Mucosa of stomach (tissue), 1 donor: Measurements from ENCODE around the gene JAKMIP1.

Experiments
- H3K27me3 ChIP-seq: one replicate; pipeline ENCODE4 v1.7.0; 2013; ENCODE audit warnings: mild to moderate bottlenecking, low read length; ENCODE audit not compliant: control insufficient read depth, insufficient read depth
- H3K36me3 ChIP-seq: one replicate; pipeline ENCODE4 v1.7.0; 2013; ENCODE audit warnings: low read length; ENCODE audit not compliant: control insufficient read depth, insufficient read depth
- H3K4me1 ChIP-seq: one replicate; pipeline ENCODE4 v1.7.0; 2013; ENCODE audit warnings: mild to moderate bottlenecking, low read length; ENCODE audit not compliant: control insufficient read depth, insufficient read depth
- H3K4me3 ChIP-seq: one replicate; pipeline ENCODE4 v1.7.0; 2013; ENCODE audit warnings: low read length
- H3K9ac ChIP-seq: one replicate; pipeline ENCODE4 v1.7.0; 2013; ENCODE audit warnings: mild to moderate bottlenecking, low read length, moderate library complexity
- H3K9me3 ChIP-seq: one replicate; pipeline ENCODE4 v1.7.0; 2013; ENCODE audit warnings: mild to moderate bottlenecking, low read length, moderate library complexity; ENCODE audit not compliant: control insufficient read depth
- donor health status: Pancreatic carcinoma.

JAKMIP1 gene

DNA sequence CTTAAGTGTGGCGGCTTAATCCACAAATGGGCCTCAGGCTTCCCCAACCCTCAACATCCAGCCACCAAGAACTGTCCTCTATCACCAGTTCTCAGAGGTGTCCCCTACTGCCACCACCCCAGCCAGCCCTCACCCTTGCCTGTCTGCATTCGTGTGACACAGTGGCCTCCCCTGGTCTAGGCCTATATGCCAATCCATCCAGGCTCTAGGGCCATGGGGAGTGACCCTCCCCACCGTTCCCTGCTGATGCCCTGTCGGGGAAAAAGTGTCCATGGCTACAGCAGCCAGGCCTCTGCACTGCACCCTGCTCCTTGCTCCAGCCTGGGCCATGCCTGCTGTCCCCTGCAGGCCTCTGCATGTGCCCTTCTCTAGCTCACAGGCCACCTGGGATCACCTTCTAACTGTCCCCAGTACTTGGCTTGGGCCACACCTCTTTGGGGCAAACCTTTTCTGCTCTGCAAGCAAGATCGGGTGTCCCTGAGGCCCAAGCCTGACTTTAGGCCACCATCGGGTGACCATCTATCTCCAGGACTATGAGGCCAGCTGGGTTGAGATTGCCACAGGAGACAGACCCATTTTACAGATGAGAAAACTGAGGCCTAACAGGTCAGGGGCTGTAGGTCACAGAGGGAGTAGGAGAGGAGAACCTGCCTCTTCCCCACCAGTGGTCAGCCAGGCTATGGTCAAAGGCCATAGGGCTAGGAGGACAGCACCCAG is 75.8 kb downstream of the JAKMIP1 start:
- Histone ChIP-seq H3K4me1 (no peaks in the 10 kb centered on the region), H3K27me3 (no peaks in the 10 kb centered on the region), H3K9me3 (no peaks in the 10 kb centered on the region), H3K36me3 (no peaks in the 10 kb centered on the region), H3K9ac (no peak overlapping the region), H3K4me3 (no peak overlapping the region)

DNA sequence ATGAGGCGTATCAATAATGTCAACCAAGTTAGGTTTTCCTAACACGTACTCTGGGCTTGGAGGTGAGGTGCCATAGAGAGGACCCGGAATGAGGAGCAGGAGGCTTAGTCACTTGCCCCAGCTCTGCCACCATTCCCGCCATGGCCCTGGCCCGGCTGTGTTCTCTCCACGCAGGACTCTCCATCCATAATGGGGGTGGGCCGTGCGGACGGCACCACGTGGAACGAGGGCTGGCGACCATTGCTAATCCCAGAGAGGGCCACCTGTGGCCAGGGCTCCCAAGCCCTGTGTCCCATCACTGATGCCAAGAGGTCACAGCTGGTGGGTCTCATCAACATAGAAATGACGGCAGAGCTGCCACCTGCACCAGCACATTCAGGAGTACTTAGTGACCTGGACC is 76.4 kb downstream of the JAKMIP1 start:
- Histone ChIP-seq H3K9ac (no peak overlapping the region), H3K36me3 (no peaks in the 10 kb centered on the region), H3K9me3 (no peaks in the 10 kb centered on the region), H3K4me1 (no peaks in the 10 kb centered on the region), H3K27me3 (no peaks in the 10 kb centered on the region), H3K4me3 (no peak overlapping the region)

DNA sequence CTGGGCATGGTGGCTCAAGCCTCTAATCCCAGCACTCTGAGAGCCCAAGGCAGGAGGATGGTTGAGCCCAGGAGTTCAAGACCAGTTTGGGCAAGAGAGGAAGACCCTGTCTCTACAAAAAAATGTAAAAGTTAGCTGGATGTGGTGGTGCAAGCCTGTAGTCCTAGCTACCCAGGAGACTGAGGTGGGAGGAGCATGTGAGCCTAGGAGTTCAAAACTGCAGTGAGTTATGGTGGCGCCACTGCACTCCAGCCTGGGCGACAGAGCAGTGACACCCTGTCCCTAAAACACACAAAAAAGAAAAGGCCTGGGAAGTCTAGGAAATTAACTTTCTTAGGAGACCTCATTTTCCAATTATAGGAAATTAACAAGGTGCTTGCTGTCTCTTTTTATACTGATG is 76.8 kb downstream of the JAKMIP1 start:
- Histone ChIP-seq H3K36me3 (no peaks in the 10 kb centered on the region), H3K4me3 (no peak overlapping the region), H3K27me3 (no peaks in the 10 kb centered on the region), H3K9ac (no peak overlapping the region), H3K9me3 (no peaks in the 10 kb centered on the region), H3K4me1 (no peaks in the 10 kb centered on the region)

DNA sequence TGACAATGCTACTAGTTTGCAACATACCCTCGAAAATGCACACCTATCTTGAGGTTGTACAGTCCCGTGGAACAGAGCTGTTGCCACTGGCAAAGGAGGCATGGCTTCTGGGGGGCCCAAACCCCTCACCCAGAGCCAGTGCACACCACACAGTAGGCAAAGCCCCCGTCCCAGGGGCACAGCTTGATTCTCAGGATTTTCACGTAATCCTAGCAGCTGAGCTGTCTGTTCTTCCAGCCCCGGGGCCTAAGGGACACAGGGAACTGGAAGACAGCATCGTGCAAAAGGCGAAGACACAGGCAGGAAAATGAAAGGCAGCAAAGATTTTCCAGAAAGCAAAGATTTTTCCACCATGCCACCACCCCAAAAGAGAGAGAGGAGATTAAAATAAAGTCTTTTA is 77.2 kb downstream of the JAKMIP1 start:
- Histone ChIP-seq H3K4me1 (no peaks in the 10 kb centered on the region), H3K9ac (no peak overlapping the region), H3K27me3 (no peaks in the 10 kb centered on the region), H3K9me3 (no peaks in the 10 kb centered on the region), H3K4me3 (no peak overlapping the region), H3K36me3 (no peaks in the 10 kb centered on the region)

DNA sequence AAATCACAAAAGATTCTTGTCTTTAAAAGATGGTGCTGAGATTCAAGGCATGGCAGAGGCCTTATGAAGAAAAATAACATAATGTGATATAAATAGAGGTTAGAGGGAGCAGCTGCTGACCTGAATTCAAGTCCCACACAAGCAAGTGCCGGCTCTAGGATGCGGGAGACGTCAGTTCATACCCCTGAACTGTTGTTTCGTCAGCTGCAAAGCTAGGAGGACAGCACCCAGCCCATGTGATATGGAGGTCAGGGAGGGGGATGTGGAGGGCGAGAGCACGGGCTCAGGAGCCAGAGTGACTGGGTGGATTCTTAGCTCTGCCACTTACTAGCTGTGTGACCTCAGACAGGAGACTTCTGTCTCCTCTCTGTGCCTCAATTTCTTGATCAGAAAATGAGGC is 77.9 kb downstream of the JAKMIP1 start:
- Histone ChIP-seq H3K4me1 (no peaks in the 10 kb centered on the region), H3K27me3 (no peaks in the 10 kb centered on the region), H3K4me3 (no peak overlapping the region)

DNA sequence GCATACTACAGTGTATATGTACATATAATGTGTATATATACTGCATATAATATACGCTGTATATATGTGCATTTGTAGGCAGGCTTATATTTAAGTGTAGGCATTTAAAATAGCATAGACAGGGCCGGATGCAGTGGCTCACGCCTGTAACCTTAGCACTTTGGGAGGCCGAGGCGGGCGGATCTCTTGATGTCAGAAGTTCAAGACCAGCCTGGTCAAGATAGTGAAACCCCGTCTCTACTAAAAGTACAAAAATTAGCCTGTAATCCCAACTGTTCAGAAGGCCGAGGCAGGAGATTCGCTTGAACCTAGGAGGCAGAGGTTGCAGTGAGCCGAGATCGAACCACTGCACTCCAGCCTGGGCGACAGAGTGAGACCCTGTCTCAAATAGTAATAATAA is 78.4 kb downstream of the JAKMIP1 start:
- H3K9ac ChIP-seq = no peak overlapping the region
- no peaks in the 10 kb centered on the region for H3K9me3 ChIP-seq
- H3K27me3 ChIP-seq = no peaks in the 10 kb centered on the region
- no peaks in the 10 kb centered on the region for H3K36me3 ChIP-seq
- H3K4me1 ChIP-seq = no peaks in the 10 kb centered on the region
- no peak overlapping the region for H3K4me3 ChIP-seq

More for the DNA sequence above, 77.9 kb downstream of the JAKMIP1 start:
- no peaks in the 10 kb centered on the region for H3K36me3 ChIP-seq
- H3K9ac ChIP-seq = no peak overlapping the region
- no peaks in the 10 kb centered on the region for H3K9me3 ChIP-seq

DNA sequence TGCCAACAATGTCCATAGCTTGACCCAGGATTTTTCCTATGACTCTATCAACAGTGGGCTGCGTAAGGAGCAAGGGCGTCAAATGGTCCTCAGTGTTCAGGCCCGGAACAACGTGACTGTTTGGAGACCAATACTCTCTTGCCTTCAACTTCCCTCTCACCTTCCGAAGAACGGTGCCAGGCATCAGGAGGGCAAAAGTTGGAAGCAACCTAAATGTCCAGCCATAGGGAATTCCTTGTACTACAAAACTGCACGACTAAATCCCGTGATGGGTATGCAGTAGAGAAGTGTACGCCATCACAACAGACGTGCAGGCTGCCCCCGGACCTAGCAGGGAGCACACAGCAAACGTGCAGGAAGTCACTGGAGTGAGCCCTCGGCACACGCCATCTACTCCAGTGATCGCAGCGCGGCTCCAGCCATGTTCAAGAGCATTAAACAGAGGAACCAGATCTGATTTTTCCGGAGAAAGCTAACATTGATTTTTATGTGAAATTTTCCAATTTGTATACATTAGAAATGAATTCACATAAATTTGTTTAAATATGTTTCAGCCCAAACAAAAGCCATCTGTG is 79.0 kb downstream of the JAKMIP1 start:
- Histone ChIP-seq H3K9ac (no peak overlapping the region), H3K4me3 (no peak overlapping the region)

DNA sequence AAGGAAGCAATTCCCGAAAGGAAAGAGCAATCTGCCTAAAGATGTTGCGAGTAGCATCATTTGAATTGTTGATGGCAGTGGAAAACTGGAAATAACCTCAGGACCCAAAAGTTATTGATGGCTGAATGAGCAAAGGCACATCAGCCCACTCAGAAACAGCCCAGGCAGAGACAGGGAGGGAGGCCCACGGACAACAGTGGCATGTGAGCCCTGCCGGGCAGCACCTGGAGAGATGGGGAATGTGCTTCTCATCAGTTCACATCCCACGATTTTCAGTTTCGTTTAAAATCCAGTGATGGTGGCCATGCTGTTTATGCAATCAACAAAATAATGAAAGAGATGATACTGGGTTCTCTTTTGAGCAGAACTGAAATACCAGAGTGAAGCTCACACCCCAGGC is 80.0 kb downstream of the JAKMIP1 start:
- Histone ChIP-seq H3K9me3 (no peaks in the 10 kb centered on the region), H3K9ac (no peak overlapping the region), H3K4me3 (no peak overlapping the region), H3K36me3 (no peaks in the 10 kb centered on the region), H3K4me1 (no peaks in the 10 kb centered on the region), H3K27me3 (no peaks in the 10 kb centered on the region)

More for the DNA sequence above, 79.0 kb downstream of the JAKMIP1 start:
- no peaks in the 10 kb centered on the region for H3K9me3 ChIP-seq
- H3K4me1 ChIP-seq = no peaks in the 10 kb centered on the region
- no peaks in the 10 kb centered on the region for H3K27me3 ChIP-seq
- no peaks in the 10 kb centered on the region for H3K36me3 ChIP-seq

DNA sequence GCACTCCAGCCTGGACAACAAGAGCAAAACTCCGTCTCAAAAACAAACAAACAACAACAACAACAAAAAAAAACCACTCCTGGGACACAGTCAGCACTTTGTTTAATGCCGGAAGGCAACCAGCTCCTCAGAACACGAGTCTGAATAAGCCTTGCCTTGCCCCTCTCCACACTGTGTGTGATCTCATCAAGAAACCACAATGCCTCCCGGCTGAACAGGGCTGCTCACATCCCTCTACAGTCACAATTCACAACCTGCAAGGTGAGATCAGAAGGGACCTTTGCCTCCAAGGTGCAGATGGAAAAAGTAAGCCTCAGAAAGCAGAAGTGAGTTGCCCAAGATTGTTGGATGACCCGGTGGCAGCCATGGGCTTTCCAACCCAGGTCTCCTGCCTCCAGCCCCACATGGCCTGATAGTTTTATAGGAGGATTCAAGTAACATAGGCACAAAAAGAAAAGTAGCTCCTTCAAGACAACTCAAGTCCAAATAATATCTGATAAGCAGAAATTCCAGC is 80.8 kb downstream of the JAKMIP1 start:
- Histone ChIP-seq H3K4me3 (no peak overlapping the region), H3K27me3 (no peaks in the 10 kb centered on the region), H3K9me3 (no peaks in the 10 kb centered on the region), H3K36me3 (no peaks in the 10 kb centered on the region), H3K9ac (no peak overlapping the region), H3K4me1 (no peaks in the 10 kb centered on the region)

DNA sequence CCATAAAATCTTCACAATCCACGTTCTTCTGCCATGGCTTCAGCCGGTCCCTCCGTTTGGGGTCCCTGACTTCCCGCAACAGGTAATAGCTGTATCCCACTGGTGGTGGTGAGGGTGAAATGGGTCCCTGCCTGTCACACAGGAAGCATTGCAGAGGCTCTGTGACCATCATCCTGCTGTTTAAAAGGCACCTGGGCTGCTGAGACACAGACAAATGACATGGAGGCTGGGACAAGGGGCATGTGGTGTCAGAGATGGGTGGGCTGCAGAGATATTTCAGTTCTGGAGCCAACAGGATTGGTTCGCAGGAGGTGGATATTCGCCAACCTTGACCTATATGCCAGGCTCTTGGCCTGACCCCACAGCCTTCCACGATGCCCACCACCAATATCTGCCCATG is 82.1 kb downstream of the JAKMIP1 start:
- Histone ChIP-seq H3K36me3 (no peaks in the 10 kb centered on the region), H3K9ac (no peak overlapping the region), H3K9me3 (no peaks in the 10 kb centered on the region), H3K27me3 (no peaks in the 10 kb centered on the region), H3K4me3 (no peak overlapping the region), H3K4me1 (no peaks in the 10 kb centered on the region)

DNA sequence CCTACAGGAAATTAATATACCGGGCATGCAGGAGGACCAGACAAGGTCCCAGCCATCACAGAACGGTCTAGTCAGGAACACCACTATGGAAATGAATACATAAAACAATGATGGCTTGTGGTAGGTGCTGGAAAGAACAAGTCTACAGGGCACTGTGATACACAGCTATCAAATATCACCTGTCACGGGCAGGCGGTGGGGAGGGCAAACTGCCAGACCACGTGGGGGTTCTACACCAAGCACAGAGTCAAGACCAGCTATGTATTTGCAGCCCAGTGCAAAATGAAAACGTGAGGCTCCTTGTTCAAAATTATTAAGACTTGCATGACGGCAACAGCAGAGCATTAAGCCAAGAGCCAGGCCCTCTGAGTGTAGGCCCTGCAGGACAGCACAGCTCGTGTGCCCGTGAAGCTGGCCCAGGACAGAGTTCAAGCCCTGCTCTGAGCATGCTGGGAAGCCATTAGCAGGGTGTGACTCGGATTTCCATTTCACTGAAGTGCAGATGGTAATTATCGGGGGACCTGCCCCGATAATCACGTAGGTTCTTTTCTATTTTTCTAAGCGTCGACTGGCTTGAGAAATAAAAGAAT is 83.6 kb downstream of the JAKMIP1 start:
- Histone ChIP-seq H3K9ac (no peak overlapping the region), H3K36me3 (no peaks in the 10 kb centered on the region), H3K4me1 (no peaks in the 10 kb centered on the region), H3K27me3 (no peaks in the 10 kb centered on the region), H3K4me3 (no peak overlapping the region), H3K9me3 (no peaks in the 10 kb centered on the region)

DNA sequence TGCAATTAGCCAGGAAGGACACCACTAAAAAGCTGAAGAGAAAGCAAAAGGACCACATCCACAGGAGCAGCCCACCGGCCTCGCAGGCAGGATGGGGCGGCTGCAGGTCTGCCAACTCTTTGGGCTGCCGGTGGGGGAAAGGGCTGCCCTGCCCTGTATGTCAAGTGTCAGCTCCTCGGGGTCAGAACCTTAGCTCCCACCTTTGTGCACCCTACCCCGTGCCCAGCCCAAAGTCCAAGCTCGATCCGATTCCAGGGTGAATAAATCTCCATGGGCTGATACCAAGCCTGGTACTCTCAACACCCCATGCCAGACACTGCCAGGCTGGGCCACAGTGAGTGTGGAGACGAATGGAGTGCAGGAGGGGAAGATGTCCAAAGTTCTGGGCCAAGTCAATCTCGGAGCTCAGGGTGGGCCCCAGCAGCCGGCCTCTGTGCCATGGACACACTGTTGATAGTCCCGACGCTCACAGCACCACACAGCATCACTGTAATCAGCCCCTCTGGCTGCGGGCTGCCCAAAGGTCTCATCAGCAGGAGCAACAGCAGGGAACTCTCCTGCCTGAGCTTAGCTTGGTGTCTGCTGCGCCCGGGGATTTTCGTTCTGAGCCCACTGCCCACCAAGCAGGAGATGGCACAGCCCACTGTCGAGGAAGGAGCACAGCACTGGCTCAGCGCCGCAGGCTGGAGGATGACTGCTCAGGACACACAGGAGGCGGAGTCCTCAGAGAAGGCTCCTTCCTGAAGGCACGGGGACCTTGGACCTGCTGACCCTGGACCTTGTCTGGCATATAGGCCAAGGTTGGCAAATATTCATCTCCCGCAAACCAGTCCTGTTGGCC is 84.4 kb downstream of the JAKMIP1 start:
- Histone ChIP-seq H3K36me3 (no peaks in the 10 kb centered on the region), H3K27me3 (no peaks in the 10 kb centered on the region), H3K4me3 (no peak overlapping the region), H3K4me1 (no peaks in the 10 kb centered on the region), H3K9me3 (no peaks in the 10 kb centered on the region), H3K9ac (no peak overlapping the region)
